K562 (cell line): ENCODE data around the gene TDRD9. TPM values are rescaled to one million over a fixed set of nuclear protein-coding genes. Genes with fewer than 3 reads are reported as not detected.

Experiments
- ATAC-seq: fragments of 200-7000 bp; cut with Tn5 transposase; 3 replicates; pipeline ENCODE4 v1.9.1; 2020; ENCODE audit warnings: moderate library complexity
- BruUV-seq: library from RNA; stranded (reverse); fragments of 400-500 nt; replicated peaks from 2 replicates; lab custom pipeline; 2021; lab: Mats Ljungman, UMichigan
- CTCF ChIA-PET: fragments of 300-600 bp; formaldehyde crosslinking; extraction: SDS; loops from one replicate; lab custom pipeline; 2021; ENCODE audit warnings: low intra/inter-chr PET ratio; lab: Yijun Ruan, JAX
- POLR2A ChIA-PET: fragments of 300-600, 350-650 bp; sonication (Branson Sonifier 250); formaldehyde crosslinking; extraction: SDS; loops from one replicate; lab custom pipeline; 2021; ENCODE audit warnings: antibody characterized with exemption, inconsistent platforms; lab: Yijun Ruan, JAX
- DNase-seq, 4 experiments: peaks; one replicate each; pipeline versions ENCODE4 v3.0.0 to v3.0.0-alpha.2; 2011 to 2018; ENCODE audit warnings: low spot score in 3 of 4, mixed read lengths in 3 of 4; ENCODE audit errors: extremely low read depth in 1 of 4
- FAIRE-seq: peaks from 2 replicates; lab custom pipeline; 2011; peaks lifted over from hg19 to GRCh38; lab: Jason Lieb, UNC
- H2AFZ ChIP-seq: 2 replicates; pipeline ENCODE4 v1.6.0; 2011; ENCODE audit warnings: low read depth, low read length, control low read depth, inconsistent platforms
- H3K27ac ChIP-seq: fragments of 200-600 bp; 3 replicates; pipeline ENCODE4 v1.8.0; 2011; ENCODE audit warnings: low read depth, mild to moderate bottlenecking, control low read depth, inconsistent platforms, low read length, moderate library complexity, mixed read lengths; ENCODE audit errors: extremely low read depth
- H3K27me3 ChIP-seq, 2 experiments: fragments of 300-600 bp in 1 of 2; 2 replicates in 1 of 2; 3 replicates in 1 of 2; pipeline versions ENCODE4 v1.6.0 to v1.8.0; 2011; ENCODE audit warnings: inconsistent platforms in 2 of 2, low read length in 2 of 2, mild to moderate bottlenecking in 1 of 2, mixed read lengths in 1 of 2, moderate library complexity in 1 of 2; ENCODE audit not compliant: control insufficient read depth in 2 of 2, insufficient read depth in 2 of 2
- H3K36me3 ChIP-seq: fragments of 300-600 bp; 3 replicates; pipeline ENCODE4 v1.8.0; 2011; ENCODE audit warnings: mild to moderate bottlenecking, low read length, inconsistent platforms; ENCODE audit not compliant: control insufficient read depth, insufficient read depth
- H3K4me1 ChIP-seq, 2 experiments: fragments of 200-600 bp in 1 of 2; replicated peaks in 1 of 2; 2 replicates in 1 of 2; 3 replicates in 1 of 2; pipeline versions ENCODE4 v1.5.1 to v1.8.0; 2011; ENCODE audit warnings: inconsistent platforms in 2 of 2, low read length in 2 of 2, mild to moderate bottlenecking in 1 of 2, mixed read lengths in 1 of 2, moderate library complexity in 1 of 2; ENCODE audit not compliant: control insufficient read depth in 2 of 2, insufficient read depth in 2 of 2
- H3K4me2 ChIP-seq: 2 replicates; pipeline ENCODE4 v1.6.1; 2011; ENCODE audit warnings: low read length, control low read depth, inconsistent platforms, mixed read lengths; ENCODE audit not compliant: insufficient read depth
- H3K4me3 ChIP-seq: fragments of 200-600 bp; sonication (generic), shearing (Covaris generic); 2 replicates; pipeline ENCODE4 v1.5.1; 2016; ENCODE audit warnings: control low read depth, inconsistent platforms
- H3K79me2 ChIP-seq: fragments of 200-600 bp; 3 replicates; pipeline ENCODE4 v1.8.0; 2011; ENCODE audit warnings: low read length, inconsistent platforms; ENCODE audit not compliant: control insufficient read depth, insufficient read depth
- H3K9ac ChIP-seq, 2 experiments: 2 replicates each; pipeline versions ENCODE4 v1.6.0 to v1.6.1; 2011; ENCODE audit warnings: low read depth in 2 of 2, low read length in 2 of 2, control low read depth in 1 of 2, inconsistent platforms in 1 of 2, mild to moderate bottlenecking in 1 of 2, mixed read lengths in 1 of 2; ENCODE audit not compliant: insufficient read depth in 1 of 2
- H3K9me1 ChIP-seq: one replicate; pipeline ENCODE4 v1.6.0; 2011; ENCODE audit warnings: inconsistent platforms, mild to moderate bottlenecking, low read length, moderate library complexity; ENCODE audit not compliant: control insufficient read depth, insufficient read depth
- H3K9me3 ChIP-seq: replicated peaks from 2 replicates; pipeline ENCODE4 v1.5.1; 2011; ENCODE audit warnings: low read depth, low read length, inconsistent platforms; ENCODE audit not compliant: control insufficient read depth, insufficient read depth
- H4K20me1 ChIP-seq: replicated peaks from 2 replicates; pipeline ENCODE4 v1.6.1; 2011; ENCODE audit warnings: low read length, inconsistent platforms, mixed read lengths; ENCODE audit not compliant: control insufficient read depth, insufficient read depth
- SOX6 ChIP-seq: fragments of 450-650 bp; IDR thresholded peaks from 2 replicates; pipeline ENCODE4 v1.6.1; 2014; ENCODE audit warnings: mild to moderate bottlenecking
- ZFPM2 ChIP-seq: fragments of 250-450 bp; sonication (Bioruptor Pico); IDR thresholded peaks from 2 replicates; pipeline ENCODE4 v1.5.1; 2022; ENCODE audit warnings: mild to moderate bottlenecking
- ZNF347 ChIP-seq: fragments of 450-650 bp; formaldehyde crosslinking; IDR thresholded peaks from 2 replicates; pipeline ENCODE4 v1.4.0; 2020; ENCODE audit warnings: low read depth, mild to moderate bottlenecking, moderate library complexity
- WGBS: fragments of 100-300 bp; shearing (Covaris generic); methylation state at CpG from one replicate; pipeline ENCODE4 v1.1.6; 2016; ENCODE audit warnings: low coverage, mixed read lengths; ENCODE audit not compliant: insufficient coverage; ENCODE audit errors: missing lambda C conversion rate; 5-methylcytosine and 5-hydroxymethylcytosine counted together
- in situ Hi-C: fragments of 300-500 bp; cut with MboI; formaldehyde crosslinking; loops from 4 replicates; pipeline ENCODE4 v1.15.0; 2018; ENCODE audit warnings: inconsistent platforms, mixed read lengths
- intact Hi-C: fragments of 100-400 bp; cut with micrococcal nuclease; formaldehyde crosslinking; loops from 2 replicates; pipeline ENCODE4 v1.14.2; 2022
- polyA plus RNA-seq, 8 experiments: library from polyadenylated mRNA; depleted of rRNA in 4 of 8; stranded (reverse) in 5 of 8; unstranded in 3 of 8; fragments of >200 nt; fragmentation: Nextera tagmentation in 2 of 8; fragmentation: Illumina TruSeq in 1 of 8; extraction: Ambion mirVana in 2 of 8; extraction: Trizol in 1 of 8; gene quantifications; 2 replicates each; pipeline versions ENCODE4 v1.2.1 to v1.2.3, GENCODE V29; 2011 to 2014; ENCODE audit warnings: inconsistent platforms in 1 of 8, missing spikeins in 1 of 8
- total RNA-seq, 7 experiments: library from RNA; depleted of rRNA in 6 of 7; stranded (reverse); fragments of >200 nt in 6 of 7; fragmentation: Illumina TruSeq in 2 of 7; extraction: Trizol in 2 of 7; gene quantifications; 2 replicates each; pipeline versions ENCODE4 v1.2.1 to v1.2.3, GENCODE V29; 2011 to 2021; ENCODE audit warnings: low replicate concordance in 1 of 7
- TF ChIP-seq, protein P1 (sequence below): sonication (generic); formaldehyde crosslinking; IDR thresholded peaks from 2 replicates; pipeline ENCODE4 v1.8.1; 2023; ENCODE audit warnings: mild to moderate bottlenecking, missing genetic modification reagents

TDRD9 gene
- total and polyA plus RNA-seq, 9 of the 15 experiments (the other 6 are each of a cell fraction or from before 2014, with no cell fraction given): 0.04 to 0.14 (median 0.04) TPM; not detected in 5

DNA sequence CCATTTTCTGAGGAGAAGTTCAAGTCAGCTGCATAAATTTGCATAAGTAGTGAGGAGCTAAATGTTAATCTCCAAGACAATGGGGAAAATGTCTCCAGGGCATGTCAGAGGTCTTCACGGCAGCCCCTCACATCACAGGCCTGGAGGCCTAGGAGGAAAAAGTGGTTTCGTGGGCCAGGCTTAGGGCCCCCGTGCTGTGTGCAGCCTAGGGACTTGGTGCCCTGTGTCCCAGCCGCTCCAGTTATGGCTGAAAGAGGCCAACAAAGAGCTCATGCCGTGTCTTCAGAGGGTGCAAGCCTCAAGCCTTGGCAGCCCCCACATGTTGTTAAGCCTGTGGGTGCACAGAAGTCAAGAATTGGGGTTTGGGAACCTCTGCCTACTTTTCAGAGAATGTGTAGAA is 55.9 kb downstream of the TDRD9 start:
- TF ChIP-seq ZFPM2 (CRISPR knock-in tag) (no peak), ZNF347 (CRISPR knock-in tag) (no peak), SOX6 (no peak)
- TF ChIP-seq, protein P1, sequence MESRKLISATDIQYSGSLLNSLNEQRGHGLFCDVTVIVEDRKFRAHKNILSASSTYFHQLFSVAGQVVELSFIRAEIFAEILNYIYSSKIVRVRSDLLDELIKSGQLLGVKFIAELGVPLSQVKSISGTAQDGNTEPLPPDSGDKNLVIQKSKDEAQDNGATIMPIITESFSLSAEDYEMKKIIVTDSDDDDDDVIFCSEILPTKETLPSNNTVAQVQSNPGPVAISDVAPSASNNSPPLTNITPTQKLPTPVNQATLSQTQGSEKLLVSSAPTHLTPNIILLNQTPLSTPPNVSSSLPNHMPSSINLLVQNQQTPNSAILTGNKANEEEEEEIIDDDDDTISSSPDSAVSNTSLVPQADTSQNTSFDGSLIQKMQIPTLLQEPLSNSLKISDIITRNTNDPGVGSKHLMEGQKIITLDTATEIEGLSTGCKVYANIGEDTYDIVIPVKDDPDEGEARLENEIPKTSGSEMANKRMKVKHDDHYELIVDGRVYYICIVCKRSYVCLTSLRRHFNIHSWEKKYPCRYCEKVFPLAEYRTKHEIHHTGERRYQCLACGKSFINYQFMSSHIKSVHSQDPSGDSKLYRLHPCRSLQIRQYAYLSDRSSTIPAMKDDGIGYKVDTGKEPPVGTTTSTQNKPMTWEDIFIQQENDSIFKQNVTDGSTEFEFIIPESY (CRISPR knock-in tag): no peak
- TF ChIP-seq, all 486 proteins: peak for 0
- no peak for DNase-seq
- H3K79me2 ChIP-seq: no peaks in the 10 kb centered on the region
- ChIA-PET POLR2A (no interaction called here), CTCF (no interaction called here)
- ATAC-seq: no peak
- no peaks in the 10 kb centered on the region for H4K20me1 ChIP-seq
- no peak overlapping the region for H3K4me3 ChIP-seq
- no peaks in the 10 kb centered on the region for H3K36me3 ChIP-seq
- peaks cover 0 to 7% of the 10 kb centered on the region in 2 experiments; a peak in 1 of 5 replicates for H3K27me3 ChIP-seq
- H3K4me1 ChIP-seq: no peaks in the 10 kb centered on the region
- no peak for FAIRE-seq
- intact Hi-C loops (no loop called here), in situ Hi-C loops (loop anchor here (5.0 kb wide), 1 partner anchor 177 kb away; no protein-coding TSS in a partner anchor)
- no peak overlapping the region for H3K9ac ChIP-seq
- no TSS peak for BruUV-seq
- H3K9me1 ChIP-seq: no peaks in the 10 kb centered on the region
- H3K9me3 ChIP-seq: no peaks in the 10 kb centered on the region
- no peak overlapping the region for H3K27ac ChIP-seq
- no peak overlapping the region for H3K4me2 ChIP-seq
- no peak overlapping the region for H2AFZ ChIP-seq
- WGBS: 0% methylated on average over 5 of the region's 5 CpGs
